HG03025 (cell line): ENCODE results near the gene PRDX2.
"Not testable (repeated sequence)": the region's sequence is repeated elsewhere in the genome, so short reads cannot be mapped to it uniquely, and the experiment has no call there.

ENCODE experiments used
- ATAC-seq: cut with Tn5 transposase; IDR thresholded peaks from one replicate; pipeline ENCODE4 v1.9.1; 2021; ENCODE audit warnings: mild to moderate bottlenecking, moderate library complexity; ENCODE audit not compliant: unreplicated experiment, low FRiP score

The PRDX2 gene

DNA sequence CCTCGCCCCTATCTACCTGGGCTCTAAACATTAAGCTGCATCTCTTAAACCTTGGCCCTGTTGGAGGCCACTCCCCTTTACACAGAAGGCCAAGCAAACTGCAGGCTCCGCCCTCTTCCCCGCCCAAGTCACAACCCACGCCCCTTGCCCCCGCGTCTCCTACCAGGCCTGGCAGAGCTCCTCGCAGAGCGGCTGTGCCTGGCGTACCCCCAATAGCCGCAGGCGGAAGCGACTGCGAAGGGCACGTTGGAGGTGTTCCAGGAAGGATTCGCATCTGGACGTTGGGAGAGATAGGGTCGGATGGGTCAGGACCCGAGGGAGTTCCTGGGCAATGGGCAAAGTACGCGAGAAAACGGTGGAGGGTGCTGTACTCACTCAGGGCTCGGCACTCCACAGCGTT is 26.9 kb upstream of the PRDX2 start:
- ATAC-seq, result no peak

DNA sequence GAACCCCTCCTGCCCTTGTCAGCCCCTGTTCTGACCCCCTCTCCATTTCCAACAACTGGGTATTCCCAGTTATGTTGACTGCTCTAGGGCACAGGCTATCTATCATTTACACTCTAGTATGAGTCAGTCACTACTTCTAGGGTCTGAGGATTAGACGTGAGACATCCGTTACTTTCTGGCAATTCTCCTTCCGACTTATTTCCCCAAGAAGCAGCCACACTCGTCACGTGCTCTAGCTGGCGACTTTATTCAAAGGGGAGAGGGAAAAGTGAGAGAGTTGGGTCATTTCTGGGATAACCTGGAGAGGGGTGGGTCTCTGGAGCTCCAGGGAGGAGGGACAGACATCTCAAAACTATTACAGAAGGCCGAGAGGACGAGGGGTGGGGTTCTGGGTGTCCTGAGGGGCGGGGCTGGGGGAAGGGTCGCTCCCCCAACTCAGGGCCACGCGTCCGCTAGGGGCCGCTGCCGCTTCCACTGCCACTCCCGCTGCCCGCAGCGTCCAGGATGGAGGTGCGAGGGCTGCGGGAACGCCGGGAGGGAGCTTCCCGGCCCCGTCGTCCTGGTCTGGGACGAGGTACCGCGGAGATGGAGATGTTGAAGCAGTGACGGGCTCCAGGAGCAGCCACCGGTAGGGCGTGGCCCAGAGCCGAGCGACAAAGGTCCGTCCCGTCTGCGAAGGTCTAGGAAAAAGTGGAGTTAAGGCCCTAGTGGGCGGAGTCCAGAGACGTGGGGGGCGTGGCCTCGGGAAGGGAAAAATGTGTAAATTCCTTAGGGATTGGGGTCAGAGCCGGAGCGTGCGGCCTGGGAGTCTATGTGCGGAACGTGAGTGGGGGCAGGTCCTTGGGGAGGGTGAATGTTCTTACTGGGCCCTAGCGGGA is 23.9 kb upstream of the PRDX2 start:
- ATAC-seq, result no peak

DNA sequence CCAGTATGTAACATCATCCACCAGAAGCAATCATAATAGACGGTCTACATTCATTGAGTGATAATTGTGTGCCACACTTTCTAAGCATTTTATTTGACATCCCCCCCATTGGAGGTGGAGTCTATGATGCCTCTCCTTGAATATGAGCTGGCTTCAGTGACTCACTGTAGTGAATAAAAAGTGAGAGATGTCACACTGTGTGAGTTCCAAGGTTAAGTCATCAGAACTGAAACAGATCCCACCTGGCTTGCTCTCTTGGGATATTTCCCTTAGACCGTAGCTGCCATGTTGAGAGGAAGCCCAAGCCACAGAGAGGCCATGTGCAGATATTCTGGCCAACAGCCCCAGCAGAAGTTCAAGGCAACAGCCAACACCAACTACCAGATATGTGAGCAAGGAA is 20.2 kb upstream of the PRDX2 start:
- no peak for ATAC-seq

DNA sequence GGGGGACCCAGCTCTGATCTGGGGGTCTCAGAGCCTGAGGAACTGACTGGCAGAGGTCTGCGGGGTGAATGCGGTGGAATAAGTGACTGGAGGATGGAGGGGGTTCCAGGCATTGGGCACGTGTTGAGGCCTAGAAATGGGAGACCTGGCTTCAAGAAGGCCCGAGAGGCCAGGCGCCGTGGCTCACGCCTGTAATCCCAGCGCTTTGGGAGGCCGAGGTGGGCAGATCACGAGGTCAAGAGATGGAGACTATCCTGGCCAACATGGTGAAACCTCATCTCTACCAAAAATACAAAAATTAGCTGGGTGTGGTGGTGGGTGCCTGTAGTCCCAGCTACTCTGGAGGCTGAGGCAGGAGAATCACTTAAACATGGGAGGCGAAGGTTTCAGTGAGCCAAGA is 16.2 kb upstream of the PRDX2 start:
- not testable (repeated sequence) for ATAC-seq

DNA sequence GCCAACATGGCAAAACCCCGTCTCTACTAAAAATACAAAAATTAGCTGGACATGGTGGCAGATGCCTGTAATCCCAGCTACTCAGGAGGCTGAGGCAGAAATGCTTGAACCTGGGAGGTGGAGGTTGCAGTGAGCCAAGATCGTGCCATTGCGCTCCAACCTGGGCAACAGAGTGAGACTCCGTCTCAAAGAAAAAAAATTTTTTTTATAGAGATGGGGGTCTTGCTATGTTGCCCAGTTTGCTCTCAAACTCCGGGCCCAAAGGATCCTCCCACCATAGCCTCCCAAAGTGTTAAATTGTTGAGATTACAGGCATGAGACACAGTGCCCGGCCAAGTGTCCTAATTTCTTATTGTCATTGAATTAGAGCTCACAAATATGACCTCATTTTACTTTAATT is 15.6 kb upstream of the PRDX2 start:
- ATAC-seq, result not testable (repeated sequence)

GRCh38 chr19:12815088-12815487 is 13.5 kb upstream of the PRDX2 start:
- ATAC-seq, result no peak

GRCh38 chr19:12806242-12807081 is 4.9 kb upstream of the PRDX2 start, which contains the start of gene RNASEH2A:
Gene RNASEH2A, plus strand, starts transcription at chr19:12806584. Its CDS starts 90 bp downstream, at chr19:12806674.
- no peak for ATAC-seq

GRCh38 chr19:12804051-12804450 is 2.5 kb upstream of the PRDX2 start:
- no peak for ATAC-seq

DNA sequence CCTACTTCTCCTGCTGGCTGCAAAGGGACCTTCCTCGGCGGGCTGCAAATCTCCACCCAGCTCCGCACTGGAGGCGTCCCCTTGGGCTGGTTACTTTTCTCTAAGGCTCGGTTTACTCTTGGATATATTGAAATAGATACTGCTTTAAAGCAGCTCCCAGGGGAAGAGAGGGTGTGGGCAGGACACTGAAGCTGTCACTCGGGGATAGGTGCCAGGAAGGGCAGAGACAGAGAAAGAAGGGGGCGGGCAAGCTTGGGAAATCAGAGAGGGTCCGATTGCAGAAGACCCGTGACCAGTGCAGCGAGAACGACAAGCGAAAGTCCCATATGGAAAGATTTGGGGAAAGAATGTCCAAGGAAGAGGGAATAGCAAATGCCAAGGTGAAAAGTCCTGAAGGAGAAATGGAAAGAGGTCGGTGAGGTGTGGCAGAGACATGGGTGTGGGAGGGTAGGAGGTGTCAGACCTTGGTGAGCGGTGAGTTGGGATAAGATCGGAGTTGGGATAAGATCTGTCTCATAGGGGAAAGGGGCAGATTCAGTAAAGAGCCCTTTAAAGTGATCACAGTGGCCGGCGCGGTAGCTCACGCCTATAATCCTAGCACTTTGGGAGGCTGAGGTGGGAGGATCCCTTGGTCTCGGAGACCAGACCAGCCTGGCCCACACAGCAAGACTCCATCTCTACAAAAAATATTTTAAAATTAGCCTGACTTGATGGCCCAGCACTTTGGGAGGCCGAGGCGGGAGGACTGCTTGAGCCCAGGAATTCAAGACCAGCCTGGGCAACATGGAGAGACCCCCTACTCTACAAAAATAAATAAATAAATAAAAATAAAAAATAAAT is 887 bp upstream of the PRDX2 start:
- ATAC-seq, result no peak

GRCh38 chr19:12800923-12801465 is 606 bp downstream of the PRDX2 start:
- ATAC-seq, result no peak

GRCh38 chr19:12800466-12800770 is 1.2 kb downstream of the PRDX2 start:
- ATAC-seq, result no peak

DNA sequence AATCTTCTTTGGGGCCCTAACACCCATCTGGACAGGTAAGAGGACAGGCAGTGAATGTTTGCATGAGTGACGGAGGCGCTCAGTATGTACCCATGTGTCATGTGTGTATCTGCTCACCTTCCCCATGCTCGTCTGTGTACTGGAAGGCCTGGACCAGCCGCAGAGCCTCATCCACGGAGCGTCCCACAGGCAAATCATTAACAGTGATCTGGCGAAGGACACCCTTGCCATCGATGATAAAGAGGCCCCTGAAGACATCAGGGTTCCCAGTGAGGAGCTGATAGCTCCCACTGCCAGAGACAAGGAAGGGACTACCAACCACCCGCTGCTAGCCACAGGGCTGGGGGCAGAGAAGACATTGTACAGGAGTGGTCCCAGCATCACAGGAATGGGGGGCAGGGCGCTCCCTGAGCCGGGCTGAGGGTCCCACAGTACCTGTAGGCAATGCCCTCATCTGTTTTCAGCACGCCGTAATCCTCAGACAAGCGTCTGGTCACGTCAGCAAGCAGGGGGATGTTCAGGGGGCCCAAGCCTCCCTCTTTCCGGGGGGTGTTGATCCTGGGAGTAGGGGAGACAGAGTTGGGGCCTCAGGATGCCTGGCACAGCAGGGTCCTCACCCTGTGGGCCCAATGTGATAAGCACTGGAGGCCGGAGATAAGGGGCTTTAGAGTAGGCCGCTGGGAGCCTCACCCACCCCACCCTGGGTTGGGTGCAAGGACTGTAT is 1.7 kb downstream of the PRDX2 start:
- no peak for ATAC-seq

- not testable (repeated sequence) for ATAC-seq
These were observed 4.0 kb downstream of the PRDX2 start for GRCh38 chr19:12797607-12798006.

DNA sequence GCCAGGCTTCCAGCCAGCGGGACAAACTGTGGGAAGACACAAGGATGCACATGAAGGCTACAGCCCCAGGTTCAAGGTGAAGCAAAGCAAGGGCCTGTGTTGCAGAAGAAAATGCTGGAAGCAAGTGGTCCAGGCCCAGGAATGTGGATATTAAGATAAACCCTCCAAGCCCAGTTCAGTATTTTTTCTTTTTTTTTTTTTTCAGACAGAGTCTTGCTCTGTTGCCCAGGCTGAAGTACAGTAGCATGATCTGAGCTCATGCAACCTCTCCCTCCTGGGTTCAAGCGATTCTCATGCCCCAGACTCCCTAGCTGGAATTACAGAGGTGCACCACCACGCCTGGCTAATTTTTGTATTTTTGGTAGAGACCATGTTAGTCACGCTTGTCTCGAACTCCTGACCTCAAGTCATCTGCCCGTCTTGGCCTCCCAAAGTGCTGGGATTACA is 4.4 kb downstream of the PRDX2 start:
- ATAC-seq, result no peak

GRCh38 chr19:12796146-12797071 is 5.2 kb downstream of the PRDX2 start:
- no peak for ATAC-seq

DNA sequence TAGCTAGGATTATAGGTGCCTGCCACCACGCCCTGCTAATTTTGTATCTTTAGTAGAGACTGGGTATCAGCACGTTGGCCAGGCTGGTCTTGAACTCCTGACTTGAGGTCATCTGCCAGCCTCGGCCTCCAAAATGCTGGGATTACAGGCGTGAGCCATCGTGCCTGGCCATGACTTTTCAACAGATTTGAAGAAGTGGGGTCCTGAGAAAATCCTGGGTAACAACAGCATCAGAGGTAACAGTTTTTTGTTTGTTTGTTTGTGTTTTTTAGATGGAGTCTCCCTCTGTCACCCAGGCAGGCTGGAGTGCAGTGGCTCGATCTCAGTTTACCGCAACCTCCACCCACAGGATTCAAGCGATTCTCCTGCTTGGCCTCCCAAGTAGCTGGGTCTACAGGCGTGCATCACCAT is 6.6 kb downstream of the PRDX2 start:
- ATAC-seq, result no peak

- ATAC-seq, result no peak
These were observed 7.2 kb downstream of the PRDX2 start for GRCh38 chr19:12794196-12794941.
